ENCODE measurements around the gene PISD. TPM values are rescaled to one million over a fixed set of nuclear protein-coding genes. Genes with fewer than 3 reads are reported as not detected.

The PISD gene
- total and polyA plus RNA-seq, 9 of the 15 experiments (the other 6 are each of a cell fraction or from before 2014, with no cell fraction given) = 24.5 to 65.9 (median 36.6) TPM

DNA sequence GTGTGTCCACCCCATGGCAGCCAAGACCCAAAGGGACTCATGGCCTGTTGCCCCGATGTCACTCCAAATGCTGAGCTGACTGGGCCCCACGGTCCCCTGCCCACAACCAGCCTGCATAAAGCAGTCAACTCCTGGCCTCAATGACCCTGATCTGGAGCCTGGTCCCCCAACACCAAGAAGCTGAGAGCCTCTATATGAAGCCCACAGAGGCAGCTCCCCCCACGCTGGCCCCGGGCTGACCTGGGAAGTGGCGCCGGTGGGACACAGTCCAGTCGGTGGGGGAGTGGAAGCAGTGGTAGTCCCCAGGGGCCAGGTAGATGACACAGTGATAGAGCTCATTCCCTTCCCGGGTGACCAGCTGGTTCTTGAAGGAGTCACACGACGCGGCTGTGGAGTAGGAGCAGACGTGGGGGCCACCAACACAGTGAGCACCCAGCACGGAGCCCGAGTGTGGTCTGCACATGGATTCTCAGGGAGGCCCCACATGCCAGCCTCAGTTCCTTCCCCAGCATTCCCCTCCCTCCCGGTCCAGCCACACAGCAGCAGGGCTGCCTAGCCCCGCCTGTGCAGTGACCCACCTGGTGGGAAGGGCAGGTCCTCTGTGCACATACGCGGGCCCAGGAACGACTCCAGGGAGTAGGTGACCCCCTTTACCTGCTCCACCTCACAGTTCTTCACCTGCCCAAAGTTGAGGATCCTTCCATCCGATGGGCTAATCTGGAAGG, 41.1 kb downstream of the PISD start:
- Histone ChIP-seq H3K4me1 (replicated peaks in 1 of 2; ENCODE audit: control insufficient read depth in 2 of 2, insufficient read depth in 2 of 2, low read length in 2 of 2) (peaks cover 12 to 63% of the 10 kb centered on the region in 2 experiments), H3K9ac (ENCODE audit: insufficient read depth in 1 of 2, low read depth in 2 of 2, low read length in 2 of 2) (peak overlapping the region in 1 of 2 experiments; percentile 9; a peak in 1 of 4 replicates), H4K20me1 (replicated peaks; ENCODE audit: control insufficient read depth, insufficient read depth, low read length) (no peaks in the 10 kb centered on the region; the same call in 1 of the 2 replicates), H3K36me3 (ENCODE audit: control insufficient read depth, insufficient read depth, low read length) (peaks cover 86% of the 10 kb centered on the region; the same call in 2 of the 3 replicates), H3K4me3 (no peak overlapping the region), H3K9me1 (ENCODE audit: control insufficient read depth, insufficient read depth, low read length) (peaks cover 3% of the 10 kb centered on the region), H3K79me2 (ENCODE audit: control insufficient read depth, insufficient read depth, low read length) (peaks cover 40% of the 10 kb centered on the region), H2AFZ (ENCODE audit: low read depth, low read length) (no peak overlapping the region), H3K9me3 (replicated peaks; ENCODE audit: control insufficient read depth, insufficient read depth, low read depth, low read length) (no peaks in the 10 kb centered on the region), H3K27ac (ENCODE audit: extremely low read depth, low read depth, low read length) (no peak overlapping the region), H3K27me3 (ENCODE audit: control insufficient read depth in 2 of 2, insufficient read depth in 2 of 2, low read length in 2 of 2) (no peaks in the 10 kb centered on the region), H3K4me2 (ENCODE audit: insufficient read depth, low read length) (no peak overlapping the region)
- ChIA-PET CTCF (ENCODE audit: low intra/inter-chr PET ratio) (no interaction called here), POLR2A (interaction anchor here (0.5 to 2.8 kb wide), 6 partner anchors 9 to 492 kb away, joined by 3 to 11 read pairs (median 4); no protein-coding TSS in a partner anchor)
- DNase-seq (ENCODE audit: extremely low read depth in 1 of 4, low spot score in 3 of 4) (no peak), FAIRE-seq (no peak), ATAC-seq (no peak)
- no peak for TF ChIP-seq KDM1A (IDR thresholded peaks at IDR 0.05)
- TF ChIP-seq POLR2G (IDR thresholded peaks at IDR 0.05; ENCODE audit: low read depth, low read length) = peak; percentile 54
- intact Hi-C loops (cut with micrococcal nuclease) = no loop called here
- 93% methylated on average over 8 of the region's 20 CpGs for WGBS (ENCODE audit: insufficient coverage, low coverage, missing lambda C conversion rate)
- no TSS peak for BruUV-seq (replicated peaks)
- in situ Hi-C loops (cut with MboI) = no loop called here

- in situ Hi-C loops (cut with MboI) = no loop called here
- Histone ChIP-seq H3K4me1 (replicated peaks in 1 of 2; ENCODE audit: control insufficient read depth in 2 of 2, insufficient read depth in 2 of 2, low read length in 2 of 2) (peaks cover 1 to 60% of the 10 kb centered on the region in 2 experiments; a peak in 4 of 5 replicates), H3K9ac (ENCODE audit: insufficient read depth in 1 of 2, low read depth in 2 of 2, low read length in 2 of 2) (no peak overlapping the region), H3K9me1 (ENCODE audit: control insufficient read depth, insufficient read depth, low read length) (no peaks in the 10 kb centered on the region), H3K36me3 (ENCODE audit: control insufficient read depth, insufficient read depth, low read length) (peaks cover 76% of the 10 kb centered on the region; the same call in 2 of the 3 replicates), H2AFZ (ENCODE audit: low read depth, low read length) (no peak overlapping the region), H3K79me2 (ENCODE audit: control insufficient read depth, insufficient read depth, low read length) (peaks cover 29% of the 10 kb centered on the region), H3K4me2 (ENCODE audit: insufficient read depth, low read length) (no peak overlapping the region), H3K4me3 (no peak overlapping the region), H4K20me1 (replicated peaks; ENCODE audit: control insufficient read depth, insufficient read depth, low read length) (no peaks in the 10 kb centered on the region; the same call in 1 of the 2 replicates), H3K27me3 (ENCODE audit: control insufficient read depth in 2 of 2, insufficient read depth in 2 of 2, low read length in 2 of 2) (no peaks in the 10 kb centered on the region), H3K27ac (ENCODE audit: extremely low read depth, low read depth, low read length) (no peak overlapping the region), H3K9me3 (replicated peaks; ENCODE audit: control insufficient read depth, insufficient read depth, low read depth, low read length) (no peaks in the 10 kb centered on the region)
- DNase-seq (ENCODE audit: extremely low read depth in 1 of 4, low spot score in 3 of 4) = no peak
- ATAC-seq = no peak
- no TSS peak for BruUV-seq (replicated peaks)
- 93% methylated on average over 8 of the region's 14 CpGs for WGBS (ENCODE audit: insufficient coverage, low coverage, missing lambda C conversion rate)
- POLR2A ChIA-PET = interaction anchor here (1.0 to 2.8 kb wide), 4 partner anchors 11 to 35 kb away, joined by 3 to 11 read pairs (median 5); no protein-coding TSS in a partner anchor
- intact Hi-C loops (cut with micrococcal nuclease) = no loop called here
- CTCF ChIA-PET (ENCODE audit: low intra/inter-chr PET ratio) = no interaction called here
- no peak for FAIRE-seq
- TF ChIP-seq ELK1 (CRISPR knock-in tag; IDR thresholded peaks at IDR 0.05) (no peak), NFYB (IDR thresholded peaks at IDR 0.05; ENCODE audit: extremely low read depth, insufficient read length) (no peak), POLR2A (conservative IDR thresholded peaks at IDR 0.05) (0 out of 2 replicates have a peak, but pooled peaks have one; percentile 9), GATAD2B (IDR thresholded peaks at IDR 0.05; ENCODE audit: borderline replicate concordance) (no peak), ZKSCAN8 (CRISPR knock-in tag; IDR thresholded peaks at IDR 0.05) (no peak), SIRT6 (IDR thresholded peaks at IDR 0.05; ENCODE audit: low read depth, low read length) (no peak)
- TF ChIP-seq, protein P1, sequence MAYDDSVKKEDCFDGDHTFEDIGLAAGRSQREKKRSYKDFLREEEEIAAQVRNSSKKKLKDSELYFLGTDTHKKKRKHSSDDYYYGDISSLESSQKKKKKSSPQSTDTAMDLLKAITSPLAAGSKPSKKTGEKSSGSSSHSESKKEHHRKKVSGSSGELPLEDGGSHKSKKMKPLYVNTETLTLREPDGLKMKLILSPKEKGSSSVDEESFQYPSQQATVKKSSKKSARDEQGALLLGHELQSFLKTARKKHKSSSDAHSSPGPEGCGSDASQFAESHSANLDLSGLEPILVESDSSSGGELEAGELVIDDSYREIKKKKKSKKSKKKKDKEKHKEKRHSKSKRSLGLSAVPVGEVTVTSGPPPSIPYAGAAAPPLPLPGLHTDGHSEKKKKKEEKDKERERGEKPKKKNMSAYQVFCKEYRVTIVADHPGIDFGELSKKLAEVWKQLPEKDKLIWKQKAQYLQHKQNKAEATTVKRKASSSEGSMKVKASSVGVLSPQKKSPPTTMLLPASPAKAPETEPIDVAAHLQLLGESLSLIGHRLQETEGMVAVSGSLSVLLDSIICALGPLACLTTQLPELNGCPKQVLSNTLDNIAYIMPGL (CRISPR knock-in tag; IDR thresholded peaks at IDR 0.05) = no peak
Measured at GRCh38 chr22:31619611-31620300, 42.3 kb downstream of the PISD start.
